Smooth muscle cell (in vitro differentiated cells): ENCODE data around the gene MYPN. TPM values are rescaled to one million over a fixed set of nuclear protein-coding genes. Genes with fewer than 3 reads are reported as not detected.
A peak's percentile ranks its signal among the peaks of the same experiment; 100 is the strongest.

Source experiments
- DNase-seq: peaks from one replicate; lab custom pipeline; 2025; ENCODE audit not compliant: unreplicated experiment; lab: John Stamatoyannopoulos, UW
- H2AFZ ChIP-seq: fragments of 200-600 bp; sonication (generic); 2 replicates; pipeline ENCODE4 v1.6.0; 2016; ENCODE audit warnings: antibody characterized with exemption, low read depth, mild to moderate bottlenecking
- H3F3A ChIP-seq: fragments of 200-600 bp; sonication (generic); 2 replicates; pipeline ENCODE4 v1.6.0; 2017; ENCODE audit warnings: antibody characterized with exemption, low read depth
- H3K27ac ChIP-seq: fragments of 200-600 bp; sonication (generic); 2 replicates; pipeline ENCODE4 v1.5.1; 2016; ENCODE audit warnings: low read depth, mild to moderate bottlenecking
- H3K27me3 ChIP-seq: fragments of 200-600 bp; sonication (generic); 2 replicates; pipeline ENCODE4 v1.6.1; 2016; ENCODE audit warnings: low read depth, mild to moderate bottlenecking
- H3K36me3 ChIP-seq: fragments of 200-600 bp; sonication (generic); 2 replicates; pipeline ENCODE4 v1.5.1; 2016; ENCODE audit warnings: low read depth
- H3K4me1 ChIP-seq: fragments of 200-600 bp; sonication (generic); 2 replicates; pipeline ENCODE4 v1.5.1; 2016; ENCODE audit warnings: low read depth
- H3K4me2 ChIP-seq: fragments of 200-600 bp; sonication (generic); 2 replicates; pipeline ENCODE4 v1.6.0; 2016; ENCODE audit warnings: mild to moderate bottlenecking
- H3K4me3 ChIP-seq: fragments of 200-600 bp; sonication (generic); 2 replicates; pipeline ENCODE4 v1.5.1; 2016; ENCODE audit warnings: mild to moderate bottlenecking
- H3K79me2 ChIP-seq: fragments of 200-600 bp; sonication (generic); 2 replicates; pipeline ENCODE4 v1.6.0; 2016; ENCODE audit warnings: low read depth, mild to moderate bottlenecking
- H3K9ac ChIP-seq: fragments of 200-600 bp; sonication (generic); 2 replicates; pipeline ENCODE4 v1.6.0; 2016; ENCODE audit warnings: low read depth
- H3K9me3 ChIP-seq: fragments of 200-600 bp; sonication (generic); replicated peaks from 2 replicates; pipeline ENCODE4 v1.5.1; 2016; ENCODE audit warnings: low read depth
- H4K20me1 ChIP-seq: fragments of 200-600 bp; sonication (generic); 2 replicates; pipeline ENCODE4 v1.6.0; 2016; ENCODE audit warnings: low read depth
- CTCF ChIP-seq: fragments of 200-600 bp; sonication (generic); IDR thresholded peaks from 2 replicates; pipeline ENCODE4 v1.5.1; 2017; ENCODE audit warnings: borderline replicate concordance, mild to moderate bottlenecking, antibody characterized with exemption; ENCODE audit not compliant: insufficient read depth, poor library complexity, severe bottlenecking
- WGBS: methylation state at CpG from one replicate; pipeline ENCODE4 v1.1.7; 2016; ENCODE audit warnings: low lambda C conversion rate; 5-methylcytosine and 5-hydroxymethylcytosine counted together
- polyA plus RNA-seq: library from polyadenylated mRNA; unstranded; fragments of >200 nt; fragmentation: Nextera tagmentation; extraction: Ambion mirVana; gene quantifications from 2 replicates; pipeline ENCODE4 v1.2.1, GENCODE V29; 2016
- total RNA-seq: library from RNA; depleted of rRNA; stranded (reverse); fragments of >200 nt; gene quantifications from 2 replicates; pipeline ENCODE4 v1.2.3, GENCODE V29; 2014

Gene MYPN
- total and polyA plus RNA-seq, 2 experiments from 2014 or later: 0.03 to 0.13 TPM

DNA sequence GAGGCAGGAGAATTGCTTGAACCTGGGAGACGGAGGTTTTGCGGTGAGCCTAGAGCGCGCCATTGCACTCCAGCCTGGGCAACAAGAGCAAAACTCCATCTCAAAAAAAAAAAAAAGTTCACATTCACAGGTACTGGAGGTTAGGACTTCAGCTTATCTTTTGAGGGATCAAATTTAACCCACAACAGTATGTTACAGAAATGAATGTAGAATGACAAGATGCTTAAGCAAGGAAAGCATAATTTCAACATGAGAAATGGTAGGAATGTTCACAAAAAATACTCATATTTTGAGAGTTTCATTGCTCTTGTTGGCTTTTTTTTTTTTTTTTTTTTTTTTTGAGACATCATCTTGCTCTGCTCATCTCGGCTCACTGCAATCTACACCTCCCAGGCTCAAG lies 32.3 kb upstream of the MYPN start:
- H3K9me3 ChIP-seq: no peaks in the 10 kb centered on the region
- peaks cover 25% of the 10 kb centered on the region for H3K79me2 ChIP-seq
- no peak for TF ChIP-seq CTCF
- H3K27ac ChIP-seq: no peak overlapping the region
- H2AFZ ChIP-seq: no peak overlapping the region
- H4K20me1 ChIP-seq: peaks cover 23% of the 10 kb centered on the region
- no peak overlapping the region for H3K4me3 ChIP-seq
- H3K4me2 ChIP-seq: no peak overlapping the region
- H3K27me3 ChIP-seq: no peaks in the 10 kb centered on the region
- H3K9ac ChIP-seq: no peak overlapping the region
- no peaks in the 10 kb centered on the region for H3F3A ChIP-seq
- no peaks in the 10 kb centered on the region for H3K36me3 ChIP-seq
- 97% methylated on average over 5 of the region's 5 CpGs for WGBS
- peaks cover 23% of the 10 kb centered on the region for H3K4me1 ChIP-seq
- DNase-seq: no peak

DNA sequence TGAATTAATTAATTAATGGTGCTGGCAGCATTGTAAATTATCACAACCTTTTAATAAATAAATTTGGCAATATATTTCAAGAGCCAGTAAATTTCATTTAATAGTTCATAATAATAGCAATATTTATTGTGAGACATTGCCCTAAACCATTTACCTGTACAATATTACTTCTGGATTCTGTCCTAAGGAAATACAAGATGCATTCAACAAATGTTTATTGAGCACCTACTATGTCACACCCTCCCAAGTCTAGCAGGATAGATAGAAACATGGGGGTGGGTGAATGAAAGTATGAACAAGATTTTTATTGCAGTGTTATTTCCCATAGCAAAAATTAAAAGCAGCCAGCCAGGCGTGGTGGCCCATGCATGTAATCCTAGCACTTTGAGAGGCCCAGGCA lies 29.9 kb upstream of the MYPN start:
- no peak for TF ChIP-seq CTCF
- WGBS: 96% methylated on average over 1 of the region's 1 CpG

GRCh38 chr10:68080853-68081431 lies 28.3 kb upstream of the MYPN start:
- H3K79me2 ChIP-seq: no peaks in the 10 kb centered on the region
- no peak overlapping the region for H3K4me3 ChIP-seq
- H3K27me3 ChIP-seq: no peaks in the 10 kb centered on the region
- no peak overlapping the region for H3K27ac ChIP-seq
- DNase-seq: no peak
- H4K20me1 ChIP-seq: no peaks in the 10 kb centered on the region
- no peaks in the 10 kb centered on the region for H3K9me3 ChIP-seq
- 80% methylated on average over 5 of the region's 5 CpGs for WGBS
- H3K4me1 ChIP-seq: no peaks in the 10 kb centered on the region
- no peaks in the 10 kb centered on the region for H3K36me3 ChIP-seq
- TF ChIP-seq CTCF: no peak
- peak overlapping the region; percentile 14 for H2AFZ ChIP-seq
- H3K9ac ChIP-seq: no peak overlapping the region
- no peak overlapping the region for H3K4me2 ChIP-seq
- no peaks in the 10 kb centered on the region for H3F3A ChIP-seq

More for the DNA sequence above, 29.9 kb upstream of the MYPN start:
- Histone ChIP-seq H3K27me3 (no peaks in the 10 kb centered on the region), H3K79me2 (peaks cover 1% of the 10 kb centered on the region), H3K9me3 (no peaks in the 10 kb centered on the region), H3K4me3 (no peak overlapping the region), H3F3A (no peaks in the 10 kb centered on the region), H3K27ac (no peak overlapping the region), H2AFZ (no peak overlapping the region), H4K20me1 (no peaks in the 10 kb centered on the region), H3K4me2 (no peak overlapping the region), H3K36me3 (no peaks in the 10 kb centered on the region), H3K9ac (no peak overlapping the region), H3K4me1 (peaks cover 5% of the 10 kb centered on the region)
- no peak for DNase-seq

DNA sequence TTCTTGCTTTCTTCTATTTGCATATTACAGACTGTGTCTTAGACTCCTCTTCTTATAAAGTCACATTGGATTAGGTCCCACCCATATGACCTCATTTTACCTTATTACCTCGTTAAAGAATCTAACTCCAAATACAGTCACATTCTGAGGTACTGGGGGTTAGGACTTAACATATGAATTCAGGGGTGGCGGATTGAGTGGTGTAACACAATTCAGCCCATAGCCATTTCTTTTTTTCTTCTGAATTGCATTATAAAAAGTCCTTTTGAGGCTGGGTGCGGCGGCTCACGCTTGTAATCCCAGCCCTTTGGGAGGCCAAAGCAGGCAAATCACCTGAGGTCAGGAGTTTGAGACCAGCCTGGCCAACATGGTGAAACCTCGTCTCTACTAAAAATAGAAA lies 27.4 kb upstream of the MYPN start:
- H3K4me3 ChIP-seq: no peak overlapping the region

More for the DNA sequence above, 27.4 kb upstream of the MYPN start:
- no peaks in the 10 kb centered on the region for H4K20me1 ChIP-seq
- no peak overlapping the region for H3K9ac ChIP-seq
- no peak overlapping the region for H3K27ac ChIP-seq
- no peaks in the 10 kb centered on the region for H3K27me3 ChIP-seq
- no peaks in the 10 kb centered on the region for H3K79me2 ChIP-seq
- H2AFZ ChIP-seq: no peak overlapping the region
- H3K36me3 ChIP-seq: no peaks in the 10 kb centered on the region
- no peak for TF ChIP-seq CTCF
- DNase-seq: no peak
- no peak overlapping the region for H3K4me2 ChIP-seq
- no peaks in the 10 kb centered on the region for H3F3A ChIP-seq
- H3K4me1 ChIP-seq: no peaks in the 10 kb centered on the region
- no peaks in the 10 kb centered on the region for H3K9me3 ChIP-seq
- WGBS: 87% methylated on average over 6 of the region's 6 CpGs
